Measurements from ENCODE around the gene PDE2A.

- TF ChIP-seq, protein P1, sequence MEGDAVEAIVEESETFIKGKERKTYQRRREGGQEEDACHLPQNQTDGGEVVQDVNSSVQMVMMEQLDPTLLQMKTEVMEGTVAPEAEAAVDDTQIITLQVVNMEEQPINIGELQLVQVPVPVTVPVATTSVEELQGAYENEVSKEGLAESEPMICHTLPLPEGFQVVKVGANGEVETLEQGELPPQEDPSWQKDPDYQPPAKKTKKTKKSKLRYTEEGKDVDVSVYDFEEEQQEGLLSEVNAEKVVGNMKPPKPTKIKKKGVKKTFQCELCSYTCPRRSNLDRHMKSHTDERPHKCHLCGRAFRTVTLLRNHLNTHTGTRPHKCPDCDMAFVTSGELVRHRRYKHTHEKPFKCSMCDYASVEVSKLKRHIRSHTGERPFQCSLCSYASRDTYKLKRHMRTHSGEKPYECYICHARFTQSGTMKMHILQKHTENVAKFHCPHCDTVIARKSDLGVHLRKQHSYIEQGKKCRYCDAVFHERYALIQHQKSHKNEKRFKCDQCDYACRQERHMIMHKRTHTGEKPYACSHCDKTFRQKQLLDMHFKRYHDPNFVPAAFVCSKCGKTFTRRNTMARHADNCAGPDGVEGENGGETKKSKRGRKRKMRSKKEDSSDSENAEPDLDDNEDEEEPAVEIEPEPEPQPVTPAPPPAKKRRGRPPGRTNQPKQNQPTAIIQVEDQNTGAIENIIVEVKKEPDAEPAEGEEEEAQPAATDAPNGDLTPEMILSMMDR (IDR thresholded peaks at IDR 0.05) = no peak
- TF ChIP-seq POLR2A (IDR thresholded peaks at IDR 0.05) = no peak
These were observed 7.3 kb upstream of the PDE2A start for GRCh38 chr11:72681226-72682153.

Measured in uterus (tissue), 2 donors.